Left lung (tissue), 10 donors: ENCODE results near the gene TFRC. TPM values are rescaled to one million over a fixed set of nuclear protein-coding genes. Genes with fewer than 3 reads are reported as not detected.
"Not testable (repeated sequence)": the region's sequence is repeated elsewhere in the genome, so short reads cannot be mapped to it uniquely, and the experiment has no call there.

Experiments used
- ATAC-seq: fragments of 200-7000 bp; cut with Tn5 transposase; one replicate; pipeline ENCODE4 v1.9.1; 2020; ENCODE audit warnings: moderate library complexity
- DNase-seq, 4 donors: peaks; one replicate each; pipeline ENCODE4 v3.0.0-alpha.2; 2013 to 2020
- H3K27ac ChIP-seq, 2 donors: fragments of 200-600 bp; sonication (generic) in 1 of 2; one replicate each; pipeline versions ENCODE4 v1.5.0 to v1.8.0; 2020 to 2021
- H3K27me3 ChIP-seq, 2 donors: fragments of 200-600 bp; sonication (generic) in 1 of 2; one replicate each; pipeline versions ENCODE4 v1.5.0 to v1.8.0; 2020 to 2021
- H3K36me3 ChIP-seq, 2 donors: fragments of 200-600 bp; sonication (generic) in 1 of 2; one replicate each; pipeline versions ENCODE4 v1.5.0 to v1.8.0; 2020 to 2021
- H3K4me1 ChIP-seq, 2 donors: fragments of 200-600 bp; one replicate each; pipeline ENCODE4 v1.8.0; 2021
- H3K4me3 ChIP-seq, 2 donors: fragments of 200-600 bp; sonication (generic) in 1 of 2; one replicate each; pipeline versions ENCODE4 v1.5.0 to v1.8.0; 2020 to 2021; ENCODE audit warnings: mild to moderate bottlenecking in 1 of 2
- H3K9me3 ChIP-seq, 2 donors: fragments of 200-600 bp; sonication (generic) in 1 of 2; one replicate each; pipeline versions ENCODE4 v1.5.0 to v1.8.0; 2020 to 2021
- intact Hi-C, 2 donors: fragments of 100-400 bp; cut with DNase I; formaldehyde crosslinking; loops; one replicate each; pipeline versions ENCODE4 v1.11.2 to v1.14.2; 2022
- polyA plus RNA-seq, 6 donors: library from polyadenylated mRNA; unstranded; fragments of 120-200 nt; gene quantifications; one replicate each; pipeline ENCODE4 v1.2.1, GENCODE V29; 2013; ENCODE audit not compliant: insufficient read length in 6 of 6
- total RNA-seq, 2 donors: library from RNA; stranded (reverse); fragmentation: NEBNext Ultra II Directional; extraction: Animal tissue kit (Norgen Biotek cat#: 25700); gene quantifications; one replicate each; pipeline ENCODE4 v1.2.1, GENCODE V29; 2021
- TF ChIP-seq, protein P1 (sequence below), 2 donors: fragments of 200-600 bp; sonication (generic) in 1 of 2; IDR thresholded peaks; one replicate each; pipeline versions ENCODE4 v1.5.0 to v1.8.0; 2021; ENCODE audit warnings: antibody characterized with exemption in 2 of 2
- donor health status: DM: no; HTN: yes; CAD: no.
- donor health status: DM: no; HTN: no; CAD: no.

TFRC gene
- total and polyA plus RNA-seq, 8 donors, result 41.4 to 327 (median 47.6) TPM

- no peak for DNase-seq
- Histone ChIP-seq H3K27me3 (no peaks in the 10 kb centered on the region), H3K4me1 (peaks cover 0 to 7% of the 10 kb centered on the region in 2 donors), H3K9me3 (no peaks in the 10 kb centered on the region), H3K27ac (no peak overlapping the region), H3K36me3 (peaks cover 0 to 100% of the 10 kb centered on the region in 2 donors), H3K4me3 (no peak overlapping the region)
- intact Hi-C loops, result no loop called here
- no peak for ATAC-seq
- TF ChIP-seq, protein P1, sequence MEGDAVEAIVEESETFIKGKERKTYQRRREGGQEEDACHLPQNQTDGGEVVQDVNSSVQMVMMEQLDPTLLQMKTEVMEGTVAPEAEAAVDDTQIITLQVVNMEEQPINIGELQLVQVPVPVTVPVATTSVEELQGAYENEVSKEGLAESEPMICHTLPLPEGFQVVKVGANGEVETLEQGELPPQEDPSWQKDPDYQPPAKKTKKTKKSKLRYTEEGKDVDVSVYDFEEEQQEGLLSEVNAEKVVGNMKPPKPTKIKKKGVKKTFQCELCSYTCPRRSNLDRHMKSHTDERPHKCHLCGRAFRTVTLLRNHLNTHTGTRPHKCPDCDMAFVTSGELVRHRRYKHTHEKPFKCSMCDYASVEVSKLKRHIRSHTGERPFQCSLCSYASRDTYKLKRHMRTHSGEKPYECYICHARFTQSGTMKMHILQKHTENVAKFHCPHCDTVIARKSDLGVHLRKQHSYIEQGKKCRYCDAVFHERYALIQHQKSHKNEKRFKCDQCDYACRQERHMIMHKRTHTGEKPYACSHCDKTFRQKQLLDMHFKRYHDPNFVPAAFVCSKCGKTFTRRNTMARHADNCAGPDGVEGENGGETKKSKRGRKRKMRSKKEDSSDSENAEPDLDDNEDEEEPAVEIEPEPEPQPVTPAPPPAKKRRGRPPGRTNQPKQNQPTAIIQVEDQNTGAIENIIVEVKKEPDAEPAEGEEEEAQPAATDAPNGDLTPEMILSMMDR (IDR thresholded peaks at IDR 0.05), result no peak
Observed at GRCh38 chr3:196060834-196061233, 21.1 kb downstream of the TFRC start.

- Histone ChIP-seq H3K4me3 (no peak overlapping the region), H3K9me3 (no peaks in the 10 kb centered on the region), H3K4me1 (peaks cover 0 to 14% of the 10 kb centered on the region in 2 donors), H3K27ac (no peak overlapping the region), H3K27me3 (no peaks in the 10 kb centered on the region), H3K36me3 (peaks cover 6 to 100% of the 10 kb centered on the region in 2 donors)
- TF ChIP-seq, protein P1 (IDR thresholded peaks at IDR 0.05), result no peak
- intact Hi-C loops, result no loop called here
- DNase-seq, result no peak
- ATAC-seq, result no peak
Observed at GRCh38 chr3:196057760-196058331, 24.0 kb downstream of the TFRC start.

DNA sequence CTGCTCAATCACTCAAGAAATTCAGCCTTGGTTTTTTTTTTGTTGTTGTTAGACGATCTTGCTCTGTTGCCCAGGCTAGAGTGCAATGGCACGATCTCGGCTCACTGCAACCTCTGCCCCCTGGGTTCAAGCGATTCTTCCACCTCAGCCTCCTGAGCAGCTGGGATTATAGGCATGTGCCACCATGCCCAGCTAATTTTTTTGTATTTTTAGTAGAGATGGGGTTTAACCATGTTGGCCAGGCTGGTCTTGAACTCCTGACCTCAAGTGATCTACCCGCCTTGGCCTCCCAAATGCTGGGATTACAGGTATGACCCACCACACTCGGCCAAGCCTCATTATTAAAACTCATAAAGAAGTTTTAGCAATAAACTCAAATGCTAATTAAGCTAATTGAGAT is 25.5 kb downstream of the TFRC start:
- ATAC-seq, H3K4me3 ChIP-seq, intact Hi-C loops, H3K27me3 ChIP-seq, H3K9me3 ChIP-seq, H3K27ac ChIP-seq, DNase-seq: not testable (repeated sequence)
- Histone ChIP-seq H3K36me3 (peaks cover 6 to 100% of the 10 kb centered on the region in 2 donors), H3K4me1 (peaks cover 0 to 14% of the 10 kb centered on the region in 2 donors)

GRCh38 chr3:196055683-196056270 is 26.1 kb downstream of the TFRC start:
- H3K4me1 ChIP-seq, result peaks cover 0 to 14% of the 10 kb centered on the region in 2 donors
- ATAC-seq (peak; percentile 77), DNase-seq (peak in 2 of 4 donors; percentile 81 to 87)
- H3K36me3 ChIP-seq, result peaks cover 6 to 100% of the 10 kb centered on the region in 2 donors
- H3K27ac ChIP-seq, result peak overlapping the region in 1 of 2 donors; percentile 41
- H3K4me3 ChIP-seq, result no peak overlapping the region
- intact Hi-C loops, result no loop called here
- H3K9me3 ChIP-seq, result no peaks in the 10 kb centered on the region
- no peaks in the 10 kb centered on the region for H3K27me3 ChIP-seq
- TF ChIP-seq, protein P1 (IDR thresholded peaks at IDR 0.05), result no peak

- Histone ChIP-seq H3K27me3 (no peaks in the 10 kb centered on the region), H3K4me3 (no peak overlapping the region), H3K4me1 (peaks cover 0 to 14% of the 10 kb centered on the region in 2 donors), H3K27ac (peak overlapping the region in 1 of 2 donors; percentile 41), H3K36me3 (peaks cover 6 to 100% of the 10 kb centered on the region in 2 donors), H3K9me3 (no peaks in the 10 kb centered on the region)
- ATAC-seq (no peak), DNase-seq (no peak)
- intact Hi-C loops, result no loop called here
- TF ChIP-seq, protein P1 (IDR thresholded peaks at IDR 0.05), result no peak
Observed at GRCh38 chr3:196055240-196055639, 26.6 kb downstream of the TFRC start.
